Activated T-helper 17 cell treated with anti-CD3 and anti-CD28 coated beads, Interleukin-2, amount 50 U/mL, for 72 hours (primary cell): Measurements from ENCODE around the gene NEURL3. TPM values are rescaled to one million over a fixed set of nuclear protein-coding genes. Genes with fewer than 3 reads are reported as not detected.

ENCODE experiments used
- ATAC-seq: fragments of 150-1000 bp; cut with Tn5 transposase; replicated peaks from 2 replicates; pipeline ENCODE4 v1.10.0; 2021; ENCODE audit warnings: mild to moderate bottlenecking, moderate library complexity
- H3K27ac Mint-ChIP-seq: one replicate; pipeline ENCODE4 v1.8.0; 2022; ENCODE audit warnings: mixed read lengths
- H3K27me3 Mint-ChIP-seq: one replicate; pipeline ENCODE4 v1.8.0; 2022; ENCODE audit warnings: mixed read lengths
- H3K36me3 Mint-ChIP-seq: one replicate; pipeline ENCODE4 v1.8.0; 2022; ENCODE audit warnings: low read depth, mild to moderate bottlenecking, mixed read lengths
- H3K4me1 Mint-ChIP-seq: one replicate; pipeline ENCODE4 v1.8.0; 2022; ENCODE audit warnings: mixed read lengths
- H3K4me3 Mint-ChIP-seq: one replicate; pipeline ENCODE4 v1.8.0; 2022; ENCODE audit warnings: mild to moderate bottlenecking, mixed read lengths
- H3K9me3 Mint-ChIP-seq: one replicate; pipeline ENCODE4 v1.8.0; 2022; ENCODE audit warnings: mixed read lengths
- total RNA-seq, 2 donors: library from RNA; stranded (reverse); gene quantifications; one replicate each; pipeline ENCODE4 v1.2.3, GENCODE V29; 2022

The NEURL3 gene
- total RNA-seq, 2 donors from 2014 or later: 0.91 to 3.4 TPM

DNA sequence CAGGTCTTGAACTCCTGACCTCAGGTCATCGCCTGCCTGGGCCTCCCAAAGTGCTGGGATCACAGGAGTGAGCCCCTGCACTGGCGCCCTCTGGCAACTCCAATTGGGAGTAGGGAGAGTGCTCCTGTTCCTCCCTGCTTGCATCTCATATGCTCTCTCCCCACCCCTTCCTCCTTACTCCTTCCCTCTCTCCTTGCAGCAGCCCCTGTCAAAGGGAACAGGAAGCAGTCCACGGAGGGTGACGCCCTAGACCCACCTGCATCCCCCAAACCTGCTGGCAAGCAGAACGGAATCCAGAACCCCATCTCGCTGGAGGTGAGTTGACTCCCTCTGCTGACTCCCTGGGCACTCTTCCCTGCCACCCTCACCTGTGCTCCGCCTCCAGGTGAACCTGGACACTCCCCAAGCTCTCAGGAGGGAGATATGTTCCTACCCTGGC lies 42.1 kb upstream of the NEURL3 start:
- H3K27ac Mint-ChIP-seq: peak overlapping the region; percentile 68

GRCh38 chr2:96546797-96547196 lies 41.6 kb upstream of the NEURL3 start:
- Mint-ChIP-seq H3K4me1 (peaks cover 37% of the 10 kb centered on the region), H3K27ac (peak overlapping the region; percentile 81), H3K27me3 (no peaks in the 10 kb centered on the region), H3K9me3 (no peaks in the 10 kb centered on the region), H3K4me3 (peak overlapping the region; percentile 68), H3K36me3 (peaks cover 95% of the 10 kb centered on the region)
- peak; percentile 8 for ATAC-seq

More for the DNA sequence above, 42.1 kb upstream of the NEURL3 start:
- Mint-ChIP-seq H3K9me3 (no peaks in the 10 kb centered on the region), H3K4me1 (peaks cover 37% of the 10 kb centered on the region), H3K27me3 (no peaks in the 10 kb centered on the region), H3K4me3 (peak overlapping the region; percentile 36), H3K36me3 (peaks cover 95% of the 10 kb centered on the region)
- ATAC-seq: no peak

- H3K9me3 Mint-ChIP-seq: no peaks in the 10 kb centered on the region
- H3K27ac Mint-ChIP-seq: peak overlapping the region; percentile 81
- peak overlapping the region; percentile 68 for H3K4me3 Mint-ChIP-seq
- peaks cover 97% of the 10 kb centered on the region for H3K36me3 Mint-ChIP-seq
- no peaks in the 10 kb centered on the region for H3K27me3 Mint-ChIP-seq
- peak; percentile 17 for ATAC-seq
- peaks cover 37% of the 10 kb centered on the region for H3K4me1 Mint-ChIP-seq
Measured at GRCh38 chr2:96546321-96546720, 41.2 kb upstream of the NEURL3 start.

- H3K4me1 Mint-ChIP-seq: peaks cover 45% of the 10 kb centered on the region
- H3K9me3 Mint-ChIP-seq: no peaks in the 10 kb centered on the region
- peaks cover 100% of the 10 kb centered on the region for H3K36me3 Mint-ChIP-seq
- H3K27me3 Mint-ChIP-seq: no peaks in the 10 kb centered on the region
- peak overlapping the region; percentile 68 for H3K4me3 Mint-ChIP-seq
- H3K27ac Mint-ChIP-seq: no peak overlapping the region
- no peak for ATAC-seq
Measured at GRCh38 chr2:96542357-96542977, 37.3 kb upstream of the NEURL3 start.

DNA sequence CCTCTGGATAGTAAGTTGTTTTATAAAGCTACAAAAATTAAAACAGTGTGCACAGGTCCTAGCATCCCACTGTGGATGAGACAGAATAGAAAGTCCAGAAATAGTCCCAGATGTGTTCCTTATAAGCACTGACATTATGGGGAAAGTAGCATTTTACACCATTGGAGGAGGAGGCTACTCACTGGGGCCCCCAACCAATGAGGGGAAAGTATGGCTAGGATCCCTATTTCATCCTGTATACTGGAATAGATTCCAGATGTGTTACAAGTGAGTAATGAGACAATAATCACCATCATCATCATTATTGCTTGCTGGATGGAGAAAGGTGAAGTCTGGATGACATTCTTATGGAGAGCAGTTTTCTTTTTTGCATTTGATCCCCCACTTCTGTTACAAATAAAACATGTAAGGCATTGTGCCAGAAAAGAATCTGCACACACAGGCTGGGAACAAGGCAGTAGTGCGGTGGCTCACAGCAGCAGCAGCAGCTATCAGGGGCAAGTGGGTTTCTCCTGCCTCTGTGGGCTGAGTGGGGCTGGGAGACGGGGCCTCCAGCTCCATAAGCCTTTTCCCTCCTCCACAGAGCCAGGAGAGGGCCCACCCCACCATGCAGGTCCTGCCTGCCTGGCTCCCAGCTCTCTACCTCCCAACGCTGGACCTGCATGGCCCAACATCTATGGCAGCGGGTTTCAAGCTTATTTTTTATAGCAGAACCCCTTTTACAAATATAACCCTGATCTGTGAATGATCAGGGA lies 36.4 kb upstream of the NEURL3 start:
- H3K4me1 Mint-ChIP-seq: peaks cover 42% of the 10 kb centered on the region
- peak overlapping the region; percentile 96 for H3K4me3 Mint-ChIP-seq
- no peaks in the 10 kb centered on the region for H3K27me3 Mint-ChIP-seq
- no peak for ATAC-seq
- H3K27ac Mint-ChIP-seq: no peak overlapping the region
- H3K9me3 Mint-ChIP-seq: no peaks in the 10 kb centered on the region
- H3K36me3 Mint-ChIP-seq: peaks cover 97% of the 10 kb centered on the region

GRCh38 chr2:96540136-96540535 lies 35.0 kb upstream of the NEURL3 start:
- peak overlapping the region; percentile 96 for H3K4me3 Mint-ChIP-seq
- H3K36me3 Mint-ChIP-seq: peaks cover 83% of the 10 kb centered on the region
- peaks cover 40% of the 10 kb centered on the region for H3K4me1 Mint-ChIP-seq
- no peaks in the 10 kb centered on the region for H3K27me3 Mint-ChIP-seq
- peak overlapping the region; percentile 99 for H3K27ac Mint-ChIP-seq
- ATAC-seq: no peak
- no peaks in the 10 kb centered on the region for H3K9me3 Mint-ChIP-seq

- peak overlapping the region; percentile 99 for H3K27ac Mint-ChIP-seq
- H3K4me3 Mint-ChIP-seq: peak overlapping the region; percentile 96
- H3K36me3 Mint-ChIP-seq: peaks cover 75% of the 10 kb centered on the region
- H3K27me3 Mint-ChIP-seq: no peaks in the 10 kb centered on the region
- peak; percentile 3 for ATAC-seq
- H3K4me1 Mint-ChIP-seq: peaks cover 37% of the 10 kb centered on the region
- H3K9me3 Mint-ChIP-seq: no peaks in the 10 kb centered on the region
Measured at GRCh38 chr2:96539215-96539920, 34.2 kb upstream of the NEURL3 start.

DNA sequence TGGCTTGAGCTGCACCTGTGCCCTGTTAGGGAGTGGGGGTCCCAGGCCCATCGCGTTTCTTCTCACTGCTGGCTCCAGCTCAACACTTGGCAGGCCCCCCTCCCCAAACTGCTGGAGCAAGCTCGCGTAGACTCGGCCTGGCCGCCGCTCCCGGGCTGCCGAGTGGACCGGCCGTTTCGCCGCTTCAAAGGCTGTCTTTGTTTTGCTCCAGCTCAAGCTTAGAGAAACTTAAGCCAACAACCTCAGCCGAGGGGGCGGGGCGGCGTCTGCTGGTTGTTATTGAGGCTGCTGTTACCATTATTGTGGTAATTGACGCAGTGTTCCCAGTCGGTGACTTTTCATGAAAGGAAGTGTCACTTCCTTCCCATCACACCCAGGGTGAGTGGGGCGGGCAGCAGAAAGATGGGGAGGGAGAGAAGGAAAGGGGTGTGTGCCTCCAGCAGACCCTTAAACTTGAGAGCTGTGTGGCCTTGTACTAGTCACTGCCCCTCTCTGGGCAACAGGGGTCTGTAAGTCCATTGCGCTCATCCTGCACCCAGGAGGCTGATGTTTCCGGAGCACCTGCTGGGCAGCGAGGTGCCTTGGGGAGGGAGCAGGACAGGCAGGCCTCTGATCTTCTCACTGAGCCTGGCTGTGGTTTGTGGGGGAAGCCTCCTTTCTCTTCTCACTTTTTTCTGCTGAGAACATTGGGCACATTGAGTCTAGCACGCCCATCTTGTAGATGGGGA lies 33.5 kb upstream of the NEURL3 start:
- no peaks in the 10 kb centered on the region for H3K27me3 Mint-ChIP-seq
- no peaks in the 10 kb centered on the region for H3K9me3 Mint-ChIP-seq
- H3K27ac Mint-ChIP-seq: peak overlapping the region; percentile 99
- H3K36me3 Mint-ChIP-seq: peaks cover 68% of the 10 kb centered on the region
- peak; percentile 65 for ATAC-seq
- peak overlapping the region; percentile 96 for H3K4me3 Mint-ChIP-seq
- H3K4me1 Mint-ChIP-seq: peaks cover 35% of the 10 kb centered on the region

- peak; percentile 44 for ATAC-seq
- Mint-ChIP-seq H3K9me3 (no peaks in the 10 kb centered on the region), H3K27ac (peak overlapping the region; percentile 99), H3K4me1 (peaks cover 31% of the 10 kb centered on the region), H3K36me3 (peaks cover 60% of the 10 kb centered on the region), H3K4me3 (peak overlapping the region; percentile 96), H3K27me3 (no peaks in the 10 kb centered on the region)
Measured at GRCh38 chr2:96537734-96538486, 32.8 kb upstream of the NEURL3 start.

DNA sequence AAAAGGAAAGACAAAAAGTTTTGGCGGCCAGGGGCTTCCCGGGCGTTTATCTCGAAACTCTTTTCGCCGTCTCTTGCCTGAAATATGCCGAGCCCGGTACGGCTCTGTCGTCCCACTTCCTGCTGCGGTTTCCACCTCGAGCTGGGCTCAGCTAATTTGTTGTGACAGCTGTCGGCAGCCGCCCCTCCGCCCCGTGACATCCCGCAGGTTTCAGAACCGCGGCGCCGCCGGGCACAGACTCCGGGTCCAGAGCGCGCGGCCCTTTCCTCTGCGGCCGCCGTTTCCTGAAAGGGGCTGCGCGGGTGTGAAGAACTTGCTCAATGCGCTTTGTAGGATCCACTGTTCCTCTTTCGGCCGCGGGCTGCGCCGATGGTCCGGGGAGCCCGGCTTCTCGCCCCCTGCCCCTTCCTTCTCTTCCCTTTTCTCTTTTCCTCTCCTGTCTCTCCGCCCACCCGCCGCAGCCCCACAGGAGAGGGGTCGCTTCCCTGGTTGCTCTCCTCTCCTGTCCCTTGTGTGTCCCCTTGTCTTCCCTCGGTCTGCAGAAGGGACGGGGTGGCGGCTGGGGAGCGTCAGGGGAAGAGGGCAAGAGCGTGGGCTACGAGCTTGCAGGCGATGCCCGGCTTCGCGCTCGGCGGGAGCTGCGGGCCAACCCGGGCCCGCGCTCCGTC lies 32.0 kb upstream of the NEURL3 start:
- Mint-ChIP-seq H3K4me3 (peak overlapping the region; percentile 96), H3K36me3 (peaks cover 53% of the 10 kb centered on the region), H3K27ac (peak overlapping the region; percentile 99), H3K27me3 (no peaks in the 10 kb centered on the region), H3K4me1 (peaks cover 31% of the 10 kb centered on the region), H3K9me3 (no peaks in the 10 kb centered on the region)
- peak; percentile 54 for ATAC-seq

GRCh38 chr2:96536445-96537065 lies 31.4 kb upstream of the NEURL3 start, which contains the start of gene ARID5A:
ARID5A (plus strand) TSS chr2:96536752; CDS start chr2:96536827, 75 bp downstream.
- peak; percentile 64 for ATAC-seq
- no peaks in the 10 kb centered on the region for H3K9me3 Mint-ChIP-seq
- peak within 1 kb of the TSS; percentile 99 for H3K27ac Mint-ChIP-seq
- peaks cover 37% of the 10 kb centered on the region for H3K4me1 Mint-ChIP-seq
- H3K36me3 Mint-ChIP-seq: peaks cover 47% of the 10 kb centered on the region
- H3K27me3 Mint-ChIP-seq: no peaks in the 10 kb centered on the region
- H3K4me3 Mint-ChIP-seq: peak within 1 kb of the TSS; percentile 96

- no peak overlapping the region for H3K27ac Mint-ChIP-seq
- H3K4me1 Mint-ChIP-seq: peaks cover 45% of the 10 kb centered on the region
- H3K4me3 Mint-ChIP-seq: peak overlapping the region; percentile 76
- H3K9me3 Mint-ChIP-seq: no peaks in the 10 kb centered on the region
- no peak for ATAC-seq
- H3K36me3 Mint-ChIP-seq: peaks cover 35% of the 10 kb centered on the region
- H3K27me3 Mint-ChIP-seq: no peaks in the 10 kb centered on the region
Measured at GRCh38 chr2:96535331-96535730, 30.2 kb upstream of the NEURL3 start.

DNA sequence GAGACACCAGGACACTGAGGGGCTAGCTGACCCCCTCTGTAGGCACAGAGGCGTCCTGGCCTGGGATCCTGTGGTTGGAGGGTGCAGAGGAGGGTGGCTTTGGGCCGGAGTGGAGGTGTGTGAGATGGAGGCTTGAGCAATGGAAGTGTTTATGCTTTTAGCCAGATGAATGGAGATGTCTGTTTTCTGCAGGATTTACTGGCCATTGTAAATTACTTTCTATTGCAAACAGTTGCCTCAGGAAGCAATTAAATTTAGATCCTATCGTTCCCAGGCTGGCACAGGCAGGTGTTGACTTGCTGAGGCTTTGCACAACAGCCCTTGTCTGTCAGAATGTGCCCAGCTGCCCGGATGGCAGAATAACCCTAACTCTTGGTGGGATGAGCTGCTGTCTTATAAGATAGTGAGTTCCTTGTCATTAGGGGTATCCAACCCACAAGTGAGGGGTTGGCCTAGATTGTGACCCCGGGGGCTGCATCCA lies 29.6 kb upstream of the NEURL3 start:
- H3K4me3 Mint-ChIP-seq: no peak overlapping the region
- no peak overlapping the region for H3K27ac Mint-ChIP-seq
- H3K36me3 Mint-ChIP-seq: peaks cover 29% of the 10 kb centered on the region
- no peak for ATAC-seq
- H3K4me1 Mint-ChIP-seq: peaks cover 44% of the 10 kb centered on the region
- no peaks in the 10 kb centered on the region for H3K9me3 Mint-ChIP-seq
- H3K27me3 Mint-ChIP-seq: no peaks in the 10 kb centered on the region
